HG02763 (cell line): ENCODE measurements around the gene DNAJC22.
"Not testable (repeated sequence)": the region's sequence is repeated elsewhere in the genome, so short reads cannot be mapped to it uniquely, and the experiment has no call there.

Source experiments
- ATAC-seq: cut with Tn5 transposase; IDR thresholded peaks from one replicate; pipeline ENCODE4 v1.9.1; 2021; ENCODE audit warnings: mild to moderate bottlenecking, moderate library complexity; ENCODE audit not compliant: unreplicated experiment

The DNAJC22 gene

DNA sequence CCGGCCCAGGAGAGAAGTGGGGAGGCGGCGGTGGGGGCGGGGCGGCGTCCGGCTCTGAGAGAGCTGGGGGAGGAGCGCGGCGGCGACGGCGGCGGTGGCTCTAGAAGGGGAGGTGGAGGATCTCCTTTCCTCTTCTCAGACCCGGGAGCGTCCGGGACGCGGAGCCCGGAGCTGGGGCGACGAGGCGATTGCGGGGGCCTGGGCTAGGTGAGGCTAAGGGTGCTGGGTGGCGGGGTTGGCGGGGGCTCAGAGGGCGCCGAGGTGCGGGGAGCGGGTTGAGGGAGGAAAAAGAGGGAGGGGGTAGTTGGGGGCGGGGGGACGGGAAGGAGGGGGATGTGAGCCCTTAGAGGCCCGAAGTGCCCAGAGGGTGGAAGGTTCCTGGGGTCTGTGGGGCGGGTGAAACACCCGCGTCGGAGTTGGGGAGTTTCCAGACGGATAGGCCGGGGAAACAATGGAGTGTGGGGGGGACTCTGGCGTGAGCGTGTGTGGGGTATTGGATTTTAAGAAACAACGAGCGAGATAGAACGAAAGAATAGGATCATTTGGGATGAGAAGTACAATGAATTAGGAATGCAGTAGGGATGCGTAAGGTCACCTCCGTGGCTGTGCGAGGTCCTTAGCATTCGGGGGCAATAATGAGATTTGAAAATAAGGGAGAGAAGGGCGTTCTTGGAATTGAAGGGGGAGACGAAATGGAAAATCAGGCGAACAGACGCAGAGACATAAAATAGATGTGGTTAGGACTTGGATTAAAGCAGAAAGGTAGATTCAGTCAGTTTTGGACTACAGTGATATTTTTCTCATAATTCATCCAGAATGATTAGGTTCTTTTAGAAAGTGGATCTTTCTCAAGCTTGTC is 20.9 kb downstream of the DNAJC22 start, which contains the start of gene SPATS2:
Gene SPATS2 (plus strand): TSS at position 82 of the 859 bp plus-strand sequence. CDS start 93,551 bp downstream, outside the sequence.
- ATAC-seq = no peak

DNA sequence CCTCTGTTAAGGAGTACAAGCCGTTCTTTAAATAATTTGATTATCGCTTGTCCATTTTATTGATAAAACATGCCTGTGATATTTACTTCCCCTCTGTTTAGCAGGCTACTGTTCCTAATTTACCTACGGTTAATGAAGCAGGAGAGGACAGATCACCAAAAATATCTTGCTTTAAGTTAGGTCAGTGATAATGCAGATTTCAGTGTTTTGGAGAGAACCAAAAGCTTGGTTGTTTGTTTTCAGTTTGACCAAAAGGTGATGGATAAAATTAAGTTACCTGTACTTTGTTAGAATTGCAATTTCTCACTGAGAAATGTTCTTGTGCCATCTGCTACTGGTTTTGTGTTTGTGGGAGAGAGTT is 21.5 kb downstream of the DNAJC22 start:
- ATAC-seq = no peak

DNA sequence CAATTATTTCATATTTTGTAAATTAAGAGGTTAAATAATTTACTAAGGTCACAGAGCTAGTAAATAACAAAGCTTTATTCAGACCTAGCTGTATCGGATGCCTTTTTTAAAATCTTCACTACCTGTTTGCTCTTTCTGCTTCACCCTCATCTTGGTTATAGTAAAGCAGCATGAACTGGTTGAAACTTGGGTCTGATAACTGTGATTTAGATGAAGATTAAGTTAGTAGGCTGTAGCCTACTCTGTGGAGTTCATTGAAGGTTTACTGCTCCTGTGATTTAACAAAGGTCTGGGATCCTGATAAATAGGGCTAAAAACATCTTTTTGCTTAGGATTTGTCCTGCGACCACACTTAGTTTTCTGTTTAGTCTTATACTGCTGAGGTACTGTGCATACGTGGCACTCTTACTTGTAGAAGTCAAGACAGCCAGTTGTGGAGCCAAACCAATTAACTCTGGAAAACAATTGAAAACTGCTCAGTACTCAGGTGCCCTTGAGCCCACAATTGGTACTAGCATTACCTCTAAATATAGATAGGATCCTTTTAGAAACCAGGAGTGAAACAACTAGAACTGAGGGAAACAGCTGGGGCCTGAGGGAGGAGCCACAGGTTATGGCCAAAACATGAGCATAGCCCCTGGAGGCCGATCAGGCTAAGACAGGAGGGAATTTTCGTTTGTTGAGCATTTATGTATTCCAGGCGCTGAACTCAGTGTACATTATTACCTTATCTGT is 22.9 kb downstream of the DNAJC22 start:
- ATAC-seq = peak; percentile 35

DNA sequence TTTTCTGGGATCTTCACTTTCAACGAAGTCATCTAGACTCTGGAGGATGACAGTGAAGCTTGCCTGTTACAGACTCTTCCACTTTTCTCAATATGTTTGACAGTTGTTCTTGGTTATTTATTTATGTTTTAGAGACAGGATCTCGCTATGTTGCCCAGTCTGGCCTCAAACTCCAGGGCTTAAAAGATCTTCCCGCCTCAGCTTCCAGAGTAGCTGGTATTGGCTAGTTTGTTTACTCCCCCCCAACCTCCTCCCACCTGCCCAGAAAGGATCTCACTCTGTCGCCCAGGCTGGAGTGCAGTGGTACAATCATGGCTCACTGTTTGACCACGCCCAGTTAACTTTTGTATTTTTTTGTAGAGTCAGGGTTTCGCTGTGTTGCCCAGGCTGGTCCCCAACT is 23.9 kb downstream of the DNAJC22 start:
- no peak for ATAC-seq

DNA sequence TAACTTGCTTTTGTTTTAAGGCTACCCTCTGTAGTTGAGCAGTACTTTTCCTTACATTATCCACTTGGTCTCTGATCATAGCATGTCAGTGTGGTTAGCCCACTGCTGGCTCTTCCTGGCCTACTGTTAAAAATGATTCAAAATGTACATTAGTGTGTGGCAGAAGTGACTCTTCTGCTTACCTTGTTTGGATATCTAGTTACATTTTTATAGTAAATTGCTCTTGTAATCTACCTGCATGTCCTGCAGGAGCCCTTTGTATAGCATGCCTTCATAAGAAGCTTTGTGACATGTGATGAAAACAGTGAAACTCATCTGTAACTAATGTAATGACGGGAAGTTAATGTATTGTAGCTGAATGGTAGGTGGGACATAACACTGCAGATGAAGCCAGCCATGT is 28.7 kb downstream of the DNAJC22 start:
- no peak for ATAC-seq

DNA sequence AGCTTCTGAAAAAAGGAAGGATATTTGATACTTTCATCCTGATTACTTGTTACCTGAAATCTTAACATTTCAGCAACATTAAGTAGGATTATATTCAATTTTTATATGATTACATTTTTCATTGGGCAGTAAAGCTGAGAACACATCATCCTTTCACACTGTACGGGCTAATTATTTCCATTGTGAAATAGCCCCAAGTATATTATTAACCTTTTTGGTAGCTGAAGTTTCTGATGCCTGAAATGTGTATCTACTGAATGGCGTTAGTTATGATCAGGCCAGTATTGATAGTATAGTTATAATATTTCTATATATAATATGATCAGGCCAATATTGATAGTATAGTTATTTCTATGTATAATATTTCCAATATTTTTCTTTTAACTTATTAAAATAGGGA is 30.7 kb downstream of the DNAJC22 start:
- no peak for ATAC-seq

DNA sequence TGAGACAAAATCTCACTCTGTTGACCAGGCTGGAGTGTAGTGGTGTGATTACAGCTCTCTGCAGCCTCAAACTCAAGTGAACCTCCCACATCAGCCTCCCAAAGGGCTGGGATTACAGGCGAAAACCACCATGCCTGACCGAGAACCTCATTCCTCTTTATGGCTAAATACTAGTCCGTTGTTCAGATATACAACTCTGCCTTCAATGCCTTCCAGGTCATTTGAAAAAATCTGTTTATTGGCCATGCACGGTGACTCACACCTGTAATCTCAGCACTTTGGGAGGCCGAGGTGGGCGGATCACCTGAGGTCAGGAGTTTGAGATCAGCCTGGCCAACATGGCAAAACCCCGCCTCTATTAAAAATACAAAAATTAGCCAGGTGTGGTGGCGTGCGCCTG is 33.5 kb downstream of the DNAJC22 start:
- not testable (repeated sequence) for ATAC-seq

DNA sequence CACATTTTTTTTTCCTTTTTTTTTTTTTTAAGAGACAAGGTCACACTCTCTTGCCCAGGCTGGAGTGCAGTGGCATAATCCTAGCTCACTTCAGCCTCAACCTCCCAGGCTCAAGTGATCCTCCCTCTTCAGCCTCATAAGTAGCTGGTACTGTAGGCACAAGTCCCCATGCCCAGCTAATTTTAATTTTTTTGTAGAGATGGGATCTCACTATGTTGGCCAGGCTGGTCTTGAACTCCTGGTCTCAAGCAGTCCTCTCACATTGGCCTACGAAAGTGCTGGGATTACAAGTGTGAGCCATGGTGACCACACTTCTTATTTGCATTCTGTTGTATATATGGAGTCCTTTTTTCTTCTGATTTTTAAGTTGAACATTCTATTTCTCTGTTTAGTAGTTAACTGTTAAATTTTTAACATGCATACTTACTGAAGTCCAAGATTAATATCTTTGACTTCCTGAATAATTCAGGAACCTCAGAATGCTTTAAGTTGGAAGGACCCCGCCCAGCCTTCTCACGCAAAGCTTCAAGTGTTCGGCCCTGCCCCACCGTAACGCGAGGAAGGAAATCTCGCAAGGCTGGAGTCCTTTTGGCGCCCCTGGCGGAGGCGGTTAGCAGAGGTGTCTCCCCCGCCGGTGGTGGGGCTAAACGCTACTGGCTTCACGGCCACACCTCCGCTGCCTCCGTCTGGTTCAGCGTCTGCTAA is 42.1 kb downstream of the DNAJC22 start:
- no peak for ATAC-seq

DNA sequence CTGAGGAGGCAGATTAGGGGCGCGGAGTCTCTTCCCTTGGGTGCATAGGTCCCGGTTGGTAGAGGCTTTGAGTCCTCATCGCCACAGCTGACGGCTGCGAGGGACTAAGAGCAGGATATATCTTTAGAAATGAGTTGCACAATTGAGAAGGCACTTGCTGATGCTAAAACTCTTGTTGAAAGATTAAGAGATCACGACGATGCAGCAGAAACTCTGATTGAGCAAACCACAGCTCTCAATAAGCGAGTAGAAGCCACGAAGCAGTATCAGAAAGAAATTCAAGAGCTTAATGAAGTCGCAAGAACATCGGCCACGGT is 42.7 kb downstream of the DNAJC22 start:
- no peak for ATAC-seq

DNA sequence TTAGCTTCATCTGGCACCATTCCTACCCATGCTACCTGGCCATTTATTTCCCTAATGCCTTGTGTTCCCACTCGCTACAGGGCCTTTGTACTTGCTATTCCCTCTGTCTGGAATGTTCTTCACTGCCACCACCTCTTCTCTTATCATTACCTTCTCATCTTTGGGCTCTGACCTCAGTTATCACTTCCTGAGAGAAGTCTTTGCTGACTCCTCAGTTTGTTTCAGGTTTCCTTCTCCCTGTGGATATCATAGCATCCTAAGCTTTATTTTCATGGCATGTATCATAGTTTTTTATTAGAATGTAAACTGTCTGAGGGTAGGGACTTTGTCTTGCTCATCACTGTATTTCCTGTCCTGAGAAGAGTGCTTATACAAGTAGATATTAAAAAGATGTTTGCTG is 50.3 kb downstream of the DNAJC22 start:
- ATAC-seq = no peak

DNA sequence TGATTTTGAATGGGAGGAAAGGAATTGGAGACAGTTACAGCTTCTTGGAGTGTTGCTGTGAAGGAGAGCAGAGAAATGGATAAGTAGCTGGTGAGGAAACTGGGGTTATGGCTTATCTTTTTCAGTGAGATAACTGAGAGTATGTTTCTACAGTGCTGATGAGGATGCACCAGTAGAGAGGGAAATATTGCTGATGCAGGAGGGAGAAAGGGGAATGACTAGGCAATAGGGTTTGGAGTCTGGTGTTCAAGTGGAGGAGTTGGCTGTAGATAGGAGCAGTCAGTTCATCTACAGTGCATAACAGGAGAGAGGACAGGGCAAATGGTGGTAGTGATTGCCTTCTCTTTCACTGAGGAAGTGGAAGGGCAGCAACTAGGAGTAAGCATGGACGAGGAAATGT is 53.6 kb downstream of the DNAJC22 start:
- ATAC-seq = no peak
